Osteoblast (primary cell): ENCODE measurements around the gene PIP5K1B. TPM values are rescaled to one million over a fixed set of nuclear protein-coding genes. Genes with fewer than 3 reads are reported as not detected.
A peak's percentile ranks its signal among the peaks of the same experiment; 100 is the strongest.

Source experiments
- DNase-seq: peaks from one replicate; pipeline ENCODE4 v3.0.0; 2011; ENCODE audit warnings: low spot score, mixed read lengths; ENCODE audit not compliant: insufficient read length; ENCODE audit errors: missing footprints
- H2AFZ ChIP-seq: 2 replicates; pipeline ENCODE4 v1.6.0; 2011; ENCODE audit warnings: mild to moderate bottlenecking, low read length
- H3K27ac ChIP-seq: 2 replicates; pipeline ENCODE4 v1.5.1; 2011; ENCODE audit warnings: mild to moderate bottlenecking, low read depth, low read length, moderate library complexity
- H3K27me3 ChIP-seq: 2 replicates; pipeline ENCODE4 v1.6.0; 2012; ENCODE audit warnings: mild to moderate bottlenecking, control low read depth, inconsistent platforms, low read length, moderate library complexity; ENCODE audit not compliant: insufficient read depth
- H3K36me3 ChIP-seq: 2 replicates; pipeline ENCODE4 v1.5.1; 2011; ENCODE audit warnings: mild to moderate bottlenecking, low read length, control low read depth, moderate library complexity; ENCODE audit not compliant: insufficient read depth
- H3K4me1 ChIP-seq: 2 replicates; pipeline ENCODE4 v1.5.1; 2011; ENCODE audit warnings: mild to moderate bottlenecking, low read length, control low read depth, moderate library complexity; ENCODE audit not compliant: insufficient read depth
- H3K4me2 ChIP-seq: 2 replicates; pipeline ENCODE4 v1.6.0; 2011; ENCODE audit warnings: mild to moderate bottlenecking, low read length; ENCODE audit not compliant: insufficient read depth
- H3K4me3 ChIP-seq: fragments of 200-600 bp; sonication (generic); 3 replicates; pipeline ENCODE4 v1.5.1; 2012; ENCODE audit warnings: mild to moderate bottlenecking, low read length, inconsistent platforms; ENCODE audit not compliant: insufficient read depth
- H3K79me2 ChIP-seq: 2 replicates; pipeline ENCODE4 v1.6.0; 2012; ENCODE audit warnings: mild to moderate bottlenecking, low read length, control low read depth, inconsistent platforms; ENCODE audit not compliant: insufficient read depth
- H3K9me3 ChIP-seq: 2 replicates; pipeline ENCODE4 v1.5.1; 2011; ENCODE audit warnings: low read depth, low read length, control low read depth
- H4K20me1 ChIP-seq: 2 replicates; pipeline ENCODE4 v1.6.0; 2012; ENCODE audit warnings: mild to moderate bottlenecking, low read length, control low read depth; ENCODE audit not compliant: insufficient read depth
- total RNA-seq: library from RNA; depleted of rRNA; stranded (reverse); fragments of >200 nt; gene quantifications from 2 replicates; pipeline ENCODE4 v1.2.3, GENCODE V29; 2012
- TF ChIP-seq, protein P1 (sequence below): IDR thresholded peaks from 2 replicates; pipeline ENCODE4 v1.5.1; 2011; ENCODE audit warnings: mild to moderate bottlenecking, low read depth, low read length, moderate library complexity; ENCODE audit errors: extremely low read depth

PIP5K1B gene
- total RNA-seq, 1 donor = not detected

DNA sequence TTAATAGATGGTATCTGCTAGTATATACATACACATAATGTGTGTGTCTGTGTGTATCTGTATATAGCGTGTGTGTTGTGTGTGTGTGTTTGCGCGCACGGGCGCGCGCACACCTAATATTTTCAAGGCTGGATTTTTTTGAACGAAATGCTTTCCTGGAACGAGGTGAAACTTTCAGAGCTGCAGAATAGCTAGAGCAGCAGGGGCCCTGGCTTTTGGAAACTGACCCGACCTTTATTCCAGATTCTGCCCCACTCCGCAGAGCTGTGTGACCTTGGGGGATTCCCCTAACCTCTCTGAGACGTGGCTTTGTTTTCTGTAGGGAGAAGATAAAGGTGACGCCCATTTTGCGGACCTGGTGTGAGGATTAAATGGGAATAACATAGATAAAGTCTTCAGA is 331.3 kb downstream of the PIP5K1B start:
- Histone ChIP-seq H3K79me2 (peaks cover 41% of the 10 kb centered on the region), H3K27me3 (no peaks in the 10 kb centered on the region), H4K20me1 (no peaks in the 10 kb centered on the region), H3K9me3 (no peaks in the 10 kb centered on the region), H3K36me3 (no peaks in the 10 kb centered on the region), H3K4me2 (peak overlapping the region; percentile 92), H2AFZ (peak overlapping the region; percentile 99), H3K4me1 (no peaks in the 10 kb centered on the region), H3K27ac (peak overlapping the region; percentile 60), H3K4me3 (peak overlapping the region; percentile 98)
- peak; percentile 77 for DNase-seq
- TF ChIP-seq, protein P1, sequence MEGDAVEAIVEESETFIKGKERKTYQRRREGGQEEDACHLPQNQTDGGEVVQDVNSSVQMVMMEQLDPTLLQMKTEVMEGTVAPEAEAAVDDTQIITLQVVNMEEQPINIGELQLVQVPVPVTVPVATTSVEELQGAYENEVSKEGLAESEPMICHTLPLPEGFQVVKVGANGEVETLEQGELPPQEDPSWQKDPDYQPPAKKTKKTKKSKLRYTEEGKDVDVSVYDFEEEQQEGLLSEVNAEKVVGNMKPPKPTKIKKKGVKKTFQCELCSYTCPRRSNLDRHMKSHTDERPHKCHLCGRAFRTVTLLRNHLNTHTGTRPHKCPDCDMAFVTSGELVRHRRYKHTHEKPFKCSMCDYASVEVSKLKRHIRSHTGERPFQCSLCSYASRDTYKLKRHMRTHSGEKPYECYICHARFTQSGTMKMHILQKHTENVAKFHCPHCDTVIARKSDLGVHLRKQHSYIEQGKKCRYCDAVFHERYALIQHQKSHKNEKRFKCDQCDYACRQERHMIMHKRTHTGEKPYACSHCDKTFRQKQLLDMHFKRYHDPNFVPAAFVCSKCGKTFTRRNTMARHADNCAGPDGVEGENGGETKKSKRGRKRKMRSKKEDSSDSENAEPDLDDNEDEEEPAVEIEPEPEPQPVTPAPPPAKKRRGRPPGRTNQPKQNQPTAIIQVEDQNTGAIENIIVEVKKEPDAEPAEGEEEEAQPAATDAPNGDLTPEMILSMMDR = no peak

DNA sequence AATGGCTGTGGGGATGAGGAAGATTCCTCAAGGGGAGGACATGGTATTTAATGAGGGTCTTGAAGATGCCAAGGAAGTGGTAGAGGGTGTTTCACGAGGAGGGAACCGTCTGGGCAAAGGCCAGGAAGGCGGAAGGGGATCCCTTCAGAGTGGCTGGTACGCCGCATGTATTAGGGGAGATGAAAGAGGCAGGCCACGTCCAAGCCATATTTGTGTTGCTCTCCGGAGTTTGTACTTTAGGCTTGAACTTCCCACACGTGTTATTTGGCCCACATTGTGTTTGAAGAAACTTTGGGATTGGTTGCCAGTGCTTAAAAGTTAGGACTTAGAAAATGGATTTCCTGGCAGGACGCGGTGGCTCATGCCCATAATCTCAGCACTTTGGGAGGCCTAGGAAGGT is 331.8 kb downstream of the PIP5K1B start:
- Histone ChIP-seq H3K4me3 (peak overlapping the region; percentile 98), H3K27ac (peak overlapping the region; percentile 60), H4K20me1 (no peaks in the 10 kb centered on the region), H2AFZ (peak overlapping the region; percentile 99), H3K9me3 (no peaks in the 10 kb centered on the region), H3K27me3 (no peaks in the 10 kb centered on the region), H3K4me1 (no peaks in the 10 kb centered on the region), H3K36me3 (no peaks in the 10 kb centered on the region), H3K4me2 (peak overlapping the region; percentile 92), H3K79me2 (peaks cover 46% of the 10 kb centered on the region)
- no peak for DNase-seq
- TF ChIP-seq, protein P1 = no peak

DNA sequence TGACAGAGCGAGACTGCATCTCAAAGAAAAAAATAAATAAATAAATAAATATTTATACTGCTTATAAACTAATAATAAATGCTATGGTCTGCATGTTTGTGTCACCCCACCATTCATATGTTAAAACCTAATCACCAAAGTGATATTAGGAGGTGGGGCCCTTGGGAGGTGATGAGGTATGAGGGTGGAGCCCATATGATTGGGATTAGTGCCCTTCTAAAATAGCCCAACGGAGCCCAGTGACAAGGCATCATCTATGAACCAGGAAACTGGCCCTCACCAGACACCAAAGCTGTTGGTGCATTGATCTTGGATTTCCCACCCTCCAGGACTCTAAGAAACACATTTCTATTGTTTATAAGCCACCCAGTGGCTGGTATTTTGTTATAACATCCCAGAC is 335.6 kb downstream of the PIP5K1B start:
- Histone ChIP-seq H3K27ac (no peak overlapping the region), H2AFZ (no peak overlapping the region), H3K27me3 (no peaks in the 10 kb centered on the region), H3K9me3 (no peaks in the 10 kb centered on the region), H3K4me2 (no peak overlapping the region), H3K4me3 (no peak overlapping the region), H3K79me2 (peaks cover 49% of the 10 kb centered on the region), H3K36me3 (no peaks in the 10 kb centered on the region), H4K20me1 (no peaks in the 10 kb centered on the region), H3K4me1 (peaks cover 5% of the 10 kb centered on the region)
- TF ChIP-seq, protein P1 = no peak
- DNase-seq = no peak

DNA sequence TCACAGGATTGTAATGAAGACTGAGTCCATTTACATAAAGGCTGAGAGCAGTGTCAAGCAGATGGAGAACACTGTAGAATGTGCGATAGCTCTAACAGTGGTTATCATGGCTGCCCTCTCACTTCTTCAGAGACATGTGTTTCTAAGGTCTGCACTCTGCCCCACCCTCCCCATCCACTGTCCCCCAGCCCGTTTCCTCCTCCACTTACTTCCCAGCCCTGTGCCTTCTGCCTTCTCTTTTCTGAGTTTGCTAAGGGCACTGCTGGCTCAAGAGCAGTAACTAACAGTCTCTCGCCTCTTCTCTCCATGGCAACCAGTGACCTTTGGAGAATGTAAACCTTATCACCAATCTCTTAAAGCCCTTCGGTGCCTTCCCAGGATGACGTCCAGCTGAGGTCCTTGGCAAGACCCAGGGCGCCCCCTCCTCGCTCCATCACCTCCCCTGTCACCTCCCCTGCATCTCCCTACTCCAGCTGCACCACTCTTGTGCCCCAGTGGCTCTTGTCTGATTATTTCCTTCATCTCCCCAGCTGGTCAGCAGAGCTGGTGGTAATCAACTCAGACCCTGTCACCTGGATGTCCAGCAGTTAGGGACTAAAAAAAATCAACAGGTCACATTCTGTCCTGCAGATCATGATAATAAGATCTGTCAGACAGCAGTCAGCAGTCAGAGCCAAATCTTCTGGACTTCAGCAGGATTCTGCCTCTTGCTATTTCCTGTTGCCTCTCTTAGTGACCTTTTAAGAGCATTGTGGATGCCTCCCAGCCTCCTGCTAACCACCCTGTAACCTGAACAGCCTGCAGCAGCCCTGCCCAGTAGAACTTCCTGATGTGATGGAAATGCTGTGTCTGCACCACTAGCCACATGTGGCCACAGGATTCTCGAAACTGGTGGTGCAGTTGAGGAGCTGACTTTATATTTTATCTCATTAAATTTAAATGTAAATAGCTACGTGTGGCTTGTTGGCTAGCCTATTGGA is 339.5 kb downstream of the PIP5K1B start:
- TF ChIP-seq, protein P1 = no peak
- H2AFZ ChIP-seq = no peak overlapping the region

More for the DNA sequence above, 339.5 kb downstream of the PIP5K1B start:
- Histone ChIP-seq H3K4me2 (no peak overlapping the region), H3K27me3 (no peaks in the 10 kb centered on the region), H3K79me2 (peaks cover 24% of the 10 kb centered on the region), H3K9me3 (no peaks in the 10 kb centered on the region), H3K36me3 (peaks cover 11% of the 10 kb centered on the region), H4K20me1 (no peaks in the 10 kb centered on the region), H3K27ac (no peak overlapping the region), H3K4me1 (peaks cover 10% of the 10 kb centered on the region), H3K4me3 (no peak overlapping the region)
- no peak for DNase-seq
